GM12873 (cell line): Measurements from ENCODE around the gene PHACTR3.

ENCODE experiments used
- CTCF ChIP-seq: IDR thresholded peaks from 2 replicates; pipeline ENCODE4 v1.5.1; 2012; ENCODE audit warnings: low read depth, mild to moderate bottlenecking, moderate library complexity, low read length, control low read depth; ENCODE audit not compliant: insufficient read depth; ENCODE audit errors: missing control alignments

The PHACTR3 gene

GRCh38 chr20:59767656-59768055 is 163.3 kb downstream of the PHACTR3 start:
- no peak for TF ChIP-seq CTCF

GRCh38 chr20:59770270-59770669 is 165.9 kb downstream of the PHACTR3 start:
- TF ChIP-seq CTCF: no peak

GRCh38 chr20:59770851-59771250 is 166.5 kb downstream of the PHACTR3 start:
- no peak for TF ChIP-seq CTCF

GRCh38 chr20:59771506-59772372 is 167.4 kb downstream of the PHACTR3 start:
- TF ChIP-seq CTCF: no peak

- TF ChIP-seq CTCF: no peak
Observed at GRCh38 chr20:59772373-59772705, 168.0 kb downstream of the PHACTR3 start.

GRCh38 chr20:59772931-59773913 is 168.9 kb downstream of the PHACTR3 start:
- TF ChIP-seq CTCF: no peak

- no peak for TF ChIP-seq CTCF
Observed at GRCh38 chr20:59774204-59774641, 169.9 kb downstream of the PHACTR3 start.
